ENCODE measurements around the gene TMEM92. TPM values are rescaled to one million over a fixed set of nuclear protein-coding genes. Genes with fewer than 3 reads are reported as not detected.

The TMEM92 gene
- total RNA-seq, 1 experiment from 2014 or later, result 6.9 TPM

DNA sequence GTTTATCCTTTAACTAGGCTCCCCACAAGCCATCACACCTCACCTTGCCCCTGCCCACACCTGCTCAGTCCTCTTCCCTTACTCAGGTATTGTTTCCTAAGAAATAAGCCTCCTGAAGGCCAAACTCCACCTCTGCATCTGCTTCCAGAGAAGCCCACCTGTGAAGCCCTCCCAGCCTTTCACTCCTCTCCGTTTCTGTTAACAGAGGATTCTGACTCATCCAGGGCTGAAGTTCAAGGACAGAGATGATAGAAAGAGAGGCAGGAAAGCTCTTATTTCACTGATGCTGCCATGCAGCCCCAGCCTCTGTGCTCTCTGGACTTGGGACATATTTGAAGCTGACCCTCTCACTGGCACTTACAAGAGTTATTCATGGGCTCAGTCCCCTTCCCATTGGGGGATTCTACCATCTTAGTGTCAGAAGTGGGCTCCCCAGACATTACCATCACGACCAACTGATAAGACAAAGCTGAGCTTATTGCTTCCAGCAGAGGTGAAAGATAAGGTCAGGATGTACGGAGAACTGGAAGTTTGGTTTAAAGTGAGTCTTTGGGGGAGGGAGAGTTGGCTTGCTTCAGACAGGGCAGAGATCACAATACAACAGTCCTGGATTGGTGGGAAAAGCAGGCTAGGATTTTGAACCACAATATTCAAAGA is 36.3 kb downstream of the TMEM92 start:
- H3K9me2 ChIP-seq (replicated peaks; ENCODE audit: low read length), result no peaks in the 10 kb centered on the region
- no peaks in the 10 kb centered on the region for H3K36me3 ChIP-seq (ENCODE audit: low read depth, low read length)
- ATAC-seq (no peak), DNase-seq (no peak)
- H3K27ac ChIP-seq (ENCODE audit: low read length), result no peak overlapping the region
- no peaks in the 10 kb centered on the region for H3F3A ChIP-seq (ENCODE audit: low read length, unreplicated experiment)
- ChIA-PET CTCF (no interaction called here), POLR2A (ENCODE audit: unreplicated experiment) (no interaction called here)
- H4K20me1 ChIP-seq (ENCODE audit: low read length), result no peaks in the 10 kb centered on the region
- BruUV-seq (replicated peaks), result no TSS peak
- no peaks in the 10 kb centered on the region for H3K9me3 ChIP-seq (ENCODE audit: low read length)
- TF ChIP-seq EZH2phosphoT487 (IDR thresholded peaks at IDR 0.05; ENCODE audit: borderline replicate concordance, low read length) (no peak), EZH2 (IDR thresholded peaks at IDR 0.05; ENCODE audit: low read length, unreplicated experiment) (no peak)
- TF ChIP-seq, protein P1, sequence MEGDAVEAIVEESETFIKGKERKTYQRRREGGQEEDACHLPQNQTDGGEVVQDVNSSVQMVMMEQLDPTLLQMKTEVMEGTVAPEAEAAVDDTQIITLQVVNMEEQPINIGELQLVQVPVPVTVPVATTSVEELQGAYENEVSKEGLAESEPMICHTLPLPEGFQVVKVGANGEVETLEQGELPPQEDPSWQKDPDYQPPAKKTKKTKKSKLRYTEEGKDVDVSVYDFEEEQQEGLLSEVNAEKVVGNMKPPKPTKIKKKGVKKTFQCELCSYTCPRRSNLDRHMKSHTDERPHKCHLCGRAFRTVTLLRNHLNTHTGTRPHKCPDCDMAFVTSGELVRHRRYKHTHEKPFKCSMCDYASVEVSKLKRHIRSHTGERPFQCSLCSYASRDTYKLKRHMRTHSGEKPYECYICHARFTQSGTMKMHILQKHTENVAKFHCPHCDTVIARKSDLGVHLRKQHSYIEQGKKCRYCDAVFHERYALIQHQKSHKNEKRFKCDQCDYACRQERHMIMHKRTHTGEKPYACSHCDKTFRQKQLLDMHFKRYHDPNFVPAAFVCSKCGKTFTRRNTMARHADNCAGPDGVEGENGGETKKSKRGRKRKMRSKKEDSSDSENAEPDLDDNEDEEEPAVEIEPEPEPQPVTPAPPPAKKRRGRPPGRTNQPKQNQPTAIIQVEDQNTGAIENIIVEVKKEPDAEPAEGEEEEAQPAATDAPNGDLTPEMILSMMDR (conservative IDR thresholded peaks at IDR 0.05; ENCODE audit: low read depth, low read length), result no peak
- H3K4me1 ChIP-seq (ENCODE audit: insufficient read depth, low read length), result no peaks in the 10 kb centered on the region
- H3K4me3 ChIP-seq (ENCODE audit: low read length), result no peak overlapping the region
- peaks cover 14% of the 10 kb centered on the region; the same call in 1 of the 2 replicates for H3K27me3 ChIP-seq (ENCODE audit: low read length)
- no peak overlapping the region for H2AFZ ChIP-seq (ENCODE audit: low read length)
- H3K4me2 ChIP-seq (ENCODE audit: low read length), result no peak overlapping the region
- no peaks in the 10 kb centered on the region for H3K79me2 ChIP-seq (ENCODE audit: low read length)
- intact Hi-C loops (cut with micrococcal nuclease), result no loop called here
- H3K9ac ChIP-seq (ENCODE audit: low read length), result no peak overlapping the region

DNA sequence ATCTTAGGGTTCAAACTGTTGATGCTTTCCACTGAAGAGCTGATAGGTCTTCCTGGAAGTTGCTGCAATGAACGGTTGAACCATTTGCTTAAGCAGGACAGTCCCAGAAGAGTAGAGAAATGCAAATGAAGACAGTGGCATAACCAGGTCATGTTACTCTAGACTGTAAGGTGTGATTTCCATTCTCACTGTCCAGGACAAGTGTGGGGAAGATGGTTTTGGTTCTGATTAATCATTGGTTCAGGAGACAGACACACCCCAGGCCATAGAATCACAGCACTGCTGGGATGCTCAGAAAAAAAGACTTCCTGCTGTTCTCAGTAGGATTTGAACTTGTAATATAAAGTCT is 36.8 kb downstream of the TMEM92 start:
- ATAC-seq, result no peak

DNA sequence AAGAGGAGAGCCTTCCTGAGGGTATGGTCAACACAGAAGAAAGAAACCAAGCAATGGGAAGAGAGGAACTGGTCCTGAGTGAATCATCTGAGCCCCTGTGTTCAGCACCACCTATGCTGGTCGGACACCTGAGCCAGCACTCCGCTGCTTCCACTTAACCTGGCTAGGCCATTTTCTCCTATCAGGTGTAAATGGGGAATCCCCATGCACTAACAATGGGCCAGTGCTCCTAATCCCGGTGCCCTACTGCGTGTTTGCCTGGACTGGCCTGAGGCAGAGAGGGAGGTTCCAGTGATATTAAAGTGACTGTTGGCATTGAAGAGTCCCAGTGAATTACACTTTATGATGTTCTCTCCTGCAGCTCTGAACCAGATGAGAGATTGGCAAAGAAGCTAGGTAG is 37.2 kb downstream of the TMEM92 start:
- no peaks in the 10 kb centered on the region for H3K9me2 ChIP-seq (replicated peaks; ENCODE audit: low read length)
- H3K27ac ChIP-seq (ENCODE audit: low read length), result no peak overlapping the region
- no peak overlapping the region for H2AFZ ChIP-seq (ENCODE audit: low read length)
- H3K9ac ChIP-seq (ENCODE audit: low read length), result no peak overlapping the region
- intact Hi-C loops (cut with micrococcal nuclease), result no loop called here
- no peak overlapping the region for H3K4me3 ChIP-seq (ENCODE audit: low read length)
- no peaks in the 10 kb centered on the region for H3K36me3 ChIP-seq (ENCODE audit: low read depth, low read length)
- no peaks in the 10 kb centered on the region for H3K79me2 ChIP-seq (ENCODE audit: low read length)
- DNase-seq (no peak), ATAC-seq (no peak)
- H3K4me2 ChIP-seq (ENCODE audit: low read length), result no peak overlapping the region
- no peaks in the 10 kb centered on the region for H3F3A ChIP-seq (ENCODE audit: low read length, unreplicated experiment)
- no peaks in the 10 kb centered on the region for H4K20me1 ChIP-seq (ENCODE audit: low read length)
- CTCF ChIA-PET, result interaction anchor here (0.6 kb wide), 1 partner anchor 450 kb away, joined by 3 read pairs; no protein-coding TSS in a partner anchor
- BruUV-seq (replicated peaks), result no TSS peak
- no peaks in the 10 kb centered on the region for H3K4me1 ChIP-seq (ENCODE audit: insufficient read depth, low read length)
- TF ChIP-seq EZH2phosphoT487 (IDR thresholded peaks at IDR 0.05; ENCODE audit: borderline replicate concordance, low read length), result no peak
- TF ChIP-seq, protein P1 (conservative IDR thresholded peaks at IDR 0.05; ENCODE audit: low read depth, low read length), result no peak
- TF ChIP-seq EZH2 (IDR thresholded peaks at IDR 0.05; ENCODE audit: low read length, unreplicated experiment), result no peak
- POLR2A ChIA-PET (ENCODE audit: unreplicated experiment), result no interaction called here
- peaks cover 14% of the 10 kb centered on the region; the same call in 1 of the 2 replicates for H3K27me3 ChIP-seq (ENCODE audit: low read length)
- no peaks in the 10 kb centered on the region for H3K9me3 ChIP-seq (ENCODE audit: low read length)

More for the DNA sequence above, 36.8 kb downstream of the TMEM92 start:
- TF ChIP-seq, protein P1 (conservative IDR thresholded peaks at IDR 0.05; ENCODE audit: low read depth, low read length), result no peak
- no peak for TF ChIP-seq EZH2 (IDR thresholded peaks at IDR 0.05; ENCODE audit: low read length, unreplicated experiment)
- no peak for TF ChIP-seq EZH2phosphoT487 (IDR thresholded peaks at IDR 0.05; ENCODE audit: borderline replicate concordance, low read length)
- Histone ChIP-seq H3K79me2 (ENCODE audit: low read length) (no peaks in the 10 kb centered on the region), H3K9me2 (replicated peaks; ENCODE audit: low read length) (no peaks in the 10 kb centered on the region), H2AFZ (ENCODE audit: low read length) (no peak overlapping the region), H3K4me3 (ENCODE audit: low read length) (no peak overlapping the region), H3K9ac (ENCODE audit: low read length) (no peak overlapping the region), H3K9me3 (ENCODE audit: low read length) (no peaks in the 10 kb centered on the region), H3K27ac (ENCODE audit: low read length) (no peak overlapping the region), H3K4me1 (ENCODE audit: insufficient read depth, low read length) (no peaks in the 10 kb centered on the region), H3K36me3 (ENCODE audit: low read depth, low read length) (no peaks in the 10 kb centered on the region), H3F3A (ENCODE audit: low read length, unreplicated experiment) (no peaks in the 10 kb centered on the region), H3K27me3 (ENCODE audit: low read length) (peaks cover 14% of the 10 kb centered on the region; the same call in 1 of the 2 replicates), H4K20me1 (ENCODE audit: low read length) (no peaks in the 10 kb centered on the region), H3K4me2 (ENCODE audit: low read length) (no peak overlapping the region)
- intact Hi-C loops (cut with micrococcal nuclease), result no loop called here
- CTCF ChIA-PET, result no interaction called here
- DNase-seq, result no peak
- no TSS peak for BruUV-seq (replicated peaks)
- POLR2A ChIA-PET (ENCODE audit: unreplicated experiment), result no interaction called here
